ENCODE measurements around the gene H3-3A. TPM values are rescaled to one million over a fixed set of nuclear protein-coding genes. Genes with fewer than 3 reads are reported as not detected.

H3-3A gene
- total RNA-seq, 2 experiments from 2014 or later, result 342 to 363 TPM

DNA sequence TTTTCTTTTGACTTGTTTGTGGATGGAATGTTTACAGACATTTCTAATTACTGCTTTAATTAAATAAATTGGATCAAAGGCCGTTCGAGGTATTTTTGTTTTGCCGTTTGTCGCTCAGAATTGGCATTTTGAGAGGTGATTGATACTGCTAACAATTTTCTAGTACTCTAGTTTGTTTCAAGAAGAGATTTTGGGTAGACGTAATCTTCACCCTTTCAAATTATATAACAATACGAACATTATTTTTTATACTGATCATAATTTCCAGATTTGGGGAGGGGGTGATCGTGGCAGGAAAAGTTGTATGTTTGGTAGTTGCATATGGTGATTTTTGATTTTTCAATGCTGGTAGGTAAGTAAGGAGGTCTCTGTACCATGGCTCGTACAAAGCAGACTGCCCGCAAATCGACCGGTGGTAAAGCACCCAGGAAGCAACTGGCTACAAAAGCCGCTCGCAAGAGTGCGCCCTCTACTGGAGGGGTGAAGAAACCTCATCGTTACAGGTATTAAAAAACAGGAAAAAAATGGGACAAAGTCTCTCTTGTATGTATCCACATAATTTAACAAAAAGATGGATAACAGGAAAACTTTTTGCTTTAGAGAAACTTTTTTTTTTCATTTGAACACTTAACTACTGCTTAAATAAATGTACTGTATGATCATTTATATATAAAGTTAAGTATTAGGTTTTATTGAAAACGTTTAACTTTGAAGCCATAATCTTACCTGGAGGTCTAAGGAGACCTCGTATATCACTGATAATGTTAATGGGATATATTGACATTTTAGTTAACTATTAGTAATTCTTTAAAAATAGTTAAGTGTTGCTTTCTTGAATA, 1.7 kb downstream of the H3-3A start:
- Mint-ChIP-seq H3K4me1 (peaks cover 58% of the 10 kb centered on the region), H3K36me3 (peaks cover 49% of the 10 kb centered on the region)
- DNase-seq, result no peak

DNA sequence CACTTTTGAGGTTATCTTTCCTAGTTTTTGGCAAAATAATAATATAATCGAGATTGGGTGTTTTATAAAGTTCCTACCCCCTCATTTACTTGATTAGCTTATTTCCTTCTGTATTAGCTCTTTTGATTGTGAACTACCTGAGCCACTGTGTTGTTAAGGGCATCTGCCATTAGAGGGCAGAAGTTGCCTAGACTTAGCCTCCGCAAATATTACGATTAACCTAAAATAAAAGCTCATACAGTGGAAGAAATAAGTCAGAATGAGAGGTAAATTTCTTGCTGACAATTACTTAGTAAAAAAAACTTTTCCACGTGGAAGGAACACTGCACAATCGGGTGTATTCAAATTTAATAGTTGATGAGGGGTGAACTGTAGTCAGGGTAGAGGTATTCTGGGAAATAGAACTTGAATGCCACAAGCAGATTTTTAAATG, 2.3 kb downstream of the H3-3A start:
- DNase-seq, result peak; percentile 38
- H3K4me1 Mint-ChIP-seq, result peaks cover 63% of the 10 kb centered on the region
- H3K4me3 Mint-ChIP-seq, result peak overlapping the region; percentile 85
- peak overlapping the region; percentile 80 for H3K27ac Mint-ChIP-seq
- H3K27me3 Mint-ChIP-seq, result no peaks in the 10 kb centered on the region
- H3K36me3 Mint-ChIP-seq, result peaks cover 46% of the 10 kb centered on the region
- no peaks in the 10 kb centered on the region for H3K9me3 Mint-ChIP-seq

More for the DNA sequence above, 1.7 kb downstream of the H3-3A start:
- Mint-ChIP-seq H3K4me3 (peak overlapping the region; percentile 100), H3K9me3 (no peaks in the 10 kb centered on the region), H3K27me3 (no peaks in the 10 kb centered on the region), H3K27ac (peak overlapping the region; percentile 100)

DNA sequence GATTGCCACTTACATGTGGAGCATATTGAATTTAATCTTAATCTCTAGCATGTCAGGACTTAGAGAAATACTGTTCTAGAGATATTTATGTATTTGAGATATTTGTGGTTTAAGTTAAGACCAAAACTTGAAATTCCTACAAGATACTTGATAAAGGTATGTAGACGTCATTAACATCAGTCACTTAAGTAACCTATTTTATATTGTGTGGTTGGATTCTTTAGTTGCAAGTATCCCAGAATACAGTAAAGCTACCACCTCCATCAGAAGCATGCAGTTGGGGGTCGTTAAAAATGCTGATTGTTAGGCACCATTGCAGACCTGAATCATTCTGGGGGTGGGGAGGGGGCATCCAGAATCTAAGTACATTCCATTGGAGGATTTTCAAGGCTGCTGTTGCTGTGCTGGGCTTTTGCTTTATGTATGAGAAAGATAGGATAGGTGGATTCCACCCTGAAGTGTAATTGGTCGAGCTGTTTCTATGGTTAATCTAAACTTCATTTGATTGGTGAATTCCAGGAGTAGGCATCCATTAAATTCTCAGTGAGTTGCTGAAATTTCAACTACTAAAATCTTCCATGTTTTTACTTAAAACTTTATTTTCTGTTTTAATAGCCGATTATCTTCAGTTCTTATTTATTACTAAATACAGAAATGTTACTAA, 4.0 kb downstream of the H3-3A start:
- DNase-seq, result no peak
- Mint-ChIP-seq H3K4me3 (peak overlapping the region; percentile 85), H3K4me1 (peaks cover 59% of the 10 kb centered on the region), H3K27me3 (no peaks in the 10 kb centered on the region), H3K27ac (no peak overlapping the region), H3K36me3 (peaks cover 59% of the 10 kb centered on the region), H3K9me3 (no peaks in the 10 kb centered on the region)

DNA sequence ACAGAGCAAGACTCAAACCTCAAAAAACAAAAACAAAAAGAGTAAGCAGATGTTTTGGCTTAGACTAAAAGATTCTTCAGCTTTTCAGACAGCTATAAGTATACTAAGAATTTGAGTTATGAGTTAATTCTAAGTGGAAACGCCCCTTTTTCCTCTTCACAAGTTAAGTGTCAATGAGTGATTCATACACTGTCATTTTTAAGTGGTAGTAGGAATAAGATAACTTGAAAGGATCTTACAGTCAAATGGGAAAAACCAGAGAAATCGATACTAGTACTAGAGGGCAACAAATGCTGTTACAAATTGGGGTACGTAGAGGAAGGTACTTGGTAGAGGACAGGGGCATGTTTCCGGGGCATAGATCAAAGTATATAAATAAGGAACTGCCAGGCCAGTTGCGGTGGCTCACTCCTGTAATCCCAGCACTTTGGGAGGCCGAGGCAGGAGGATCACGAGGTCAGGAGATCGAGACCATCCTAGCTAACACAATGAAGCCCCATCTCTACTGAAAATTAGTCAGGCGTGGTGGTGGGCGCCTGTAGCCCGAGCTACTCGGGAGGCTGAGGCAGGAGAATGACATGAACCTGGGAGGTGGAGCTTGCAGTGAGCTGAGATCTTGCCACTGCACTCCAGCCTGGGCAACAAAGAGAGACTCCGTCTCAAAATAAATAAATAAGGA, 7.4 kb downstream of the H3-3A start:
- no peak for DNase-seq

GRCh38 chr1:226072347-226072746, 9.8 kb downstream of the H3-3A start:
- no peaks in the 10 kb centered on the region for H3K27me3 Mint-ChIP-seq
- peaks cover 33% of the 10 kb centered on the region for H3K36me3 Mint-ChIP-seq
- peak overlapping the region; percentile 34 for H3K27ac Mint-ChIP-seq

More for the DNA sequence above, 7.4 kb downstream of the H3-3A start:
- Mint-ChIP-seq H3K27me3 (no peaks in the 10 kb centered on the region), H3K4me3 (peak overlapping the region; percentile 11), H3K9me3 (no peaks in the 10 kb centered on the region), H3K27ac (peak overlapping the region; percentile 80), H3K36me3 (peaks cover 50% of the 10 kb centered on the region), H3K4me1 (peaks cover 62% of the 10 kb centered on the region)

GRCh38 chr1:226073184-226073950, 10.9 kb downstream of the H3-3A start:
- Mint-ChIP-seq H3K27me3 (no peaks in the 10 kb centered on the region), H3K27ac (peak overlapping the region; percentile 14), H3K9me3 (no peaks in the 10 kb centered on the region), H3K4me3 (no peak overlapping the region), H3K36me3 (peaks cover 27% of the 10 kb centered on the region), H3K4me1 (peaks cover 31% of the 10 kb centered on the region)
- no peak for DNase-seq

More at GRCh38 chr1:226072347-226072746, 9.8 kb downstream of the H3-3A start:
- no peak overlapping the region for H3K4me3 Mint-ChIP-seq
- no peak for DNase-seq
- H3K9me3 Mint-ChIP-seq, result no peaks in the 10 kb centered on the region
- peaks cover 41% of the 10 kb centered on the region for H3K4me1 Mint-ChIP-seq

DNA sequence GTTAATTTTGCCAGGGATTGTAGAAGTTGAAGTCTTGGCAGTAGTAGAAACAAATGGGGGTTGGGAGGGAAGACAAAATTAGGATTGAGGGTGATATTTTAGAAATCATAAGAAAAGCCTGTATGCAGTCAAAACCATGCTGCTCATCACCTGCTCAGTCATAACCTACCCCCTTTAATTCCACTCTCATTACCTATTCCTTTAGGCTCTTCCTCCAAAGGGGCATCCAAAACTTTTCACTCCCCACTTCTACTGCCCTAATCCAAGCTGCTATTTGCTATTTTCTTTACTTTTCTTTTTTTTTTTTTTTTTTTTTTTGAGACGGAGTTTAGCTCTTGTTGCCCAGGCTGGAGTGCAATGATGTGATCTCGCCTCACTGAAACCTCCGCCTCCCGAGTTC, 11.5 kb downstream of the H3-3A start:
- Mint-ChIP-seq H3K36me3 (peaks cover 20% of the 10 kb centered on the region), H3K27me3 (no peaks in the 10 kb centered on the region), H3K4me3 (no peak overlapping the region), H3K4me1 (peaks cover 24% of the 10 kb centered on the region), H3K27ac (peak overlapping the region; percentile 14), H3K9me3 (no peaks in the 10 kb centered on the region)
- no peak for DNase-seq

DNA sequence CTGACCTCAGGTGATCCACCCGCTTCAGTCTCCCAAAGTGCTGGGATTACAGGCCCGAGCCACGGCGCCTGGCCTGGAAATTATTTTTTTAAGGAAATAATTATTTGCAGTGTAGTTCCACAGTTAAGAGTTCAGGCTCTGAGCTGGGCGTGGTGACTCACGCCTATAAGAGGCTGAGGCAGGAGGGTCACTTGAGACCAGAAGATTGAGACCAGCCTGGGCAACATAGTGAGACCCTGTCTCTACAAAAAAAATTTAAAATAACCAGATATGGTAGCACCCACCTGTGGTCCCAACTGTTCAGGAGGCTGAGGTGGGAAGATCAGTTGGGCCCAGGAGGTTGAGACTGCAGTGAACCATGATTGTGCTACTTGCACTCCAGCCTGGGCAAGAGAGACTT, 13.9 kb downstream of the H3-3A start:
- Mint-ChIP-seq H3K4me1 (peaks cover 9% of the 10 kb centered on the region), H3K27me3 (peaks cover 5% of the 10 kb centered on the region), H3K4me3 (no peak overlapping the region), H3K9me3 (no peaks in the 10 kb centered on the region), H3K36me3 (peaks cover 6% of the 10 kb centered on the region), H3K27ac (no peak overlapping the region)
- DNase-seq, result no peak

DNA sequence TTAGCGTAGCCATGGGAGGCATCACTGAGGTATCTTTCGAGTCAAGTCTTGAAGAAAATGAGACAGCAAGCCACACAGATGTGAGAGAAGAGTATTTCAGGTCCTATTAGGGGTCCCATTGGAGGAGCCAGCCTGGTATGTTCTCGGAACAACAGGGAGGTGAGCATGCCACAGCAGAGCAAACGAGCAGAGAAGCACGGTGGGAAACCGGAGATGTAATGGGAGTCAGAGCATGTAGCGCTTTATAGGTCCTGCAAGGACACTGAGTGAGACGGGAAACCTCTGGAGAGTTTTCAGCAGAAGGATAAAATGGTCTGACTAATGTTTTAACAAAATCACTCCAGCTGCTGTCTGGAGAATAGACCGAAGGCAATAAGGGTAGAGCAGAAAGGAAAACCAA, 15.9 kb downstream of the H3-3A start:
- H3K4me3 Mint-ChIP-seq, result no peak overlapping the region
- peaks cover 5% of the 10 kb centered on the region for H3K36me3 Mint-ChIP-seq
- H3K9me3 Mint-ChIP-seq, result no peaks in the 10 kb centered on the region
- H3K27me3 Mint-ChIP-seq, result peaks cover 5% of the 10 kb centered on the region
- peaks cover 14% of the 10 kb centered on the region for H3K4me1 Mint-ChIP-seq
- H3K27ac Mint-ChIP-seq, result no peak overlapping the region
- no peak for DNase-seq

DNA sequence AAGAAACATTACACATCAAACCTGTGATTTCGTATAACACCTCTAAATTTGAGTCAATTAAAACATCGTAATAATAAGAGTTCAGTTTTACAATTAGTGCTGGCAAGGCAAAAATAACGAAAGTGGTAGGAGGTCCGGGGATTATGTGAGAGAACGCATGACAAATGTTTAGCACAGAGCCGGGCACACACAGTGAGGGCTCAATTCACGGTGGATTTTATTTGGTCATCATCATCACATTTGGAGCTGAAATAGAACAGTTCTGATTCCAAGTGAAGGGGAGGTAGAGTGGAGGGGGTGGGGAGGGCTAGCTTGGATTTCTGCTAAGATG, 20.0 kb downstream of the H3-3A start:
- Mint-ChIP-seq H3K9me3 (no peaks in the 10 kb centered on the region), H3K36me3 (no peaks in the 10 kb centered on the region), H3K27me3 (peaks cover 5% of the 10 kb centered on the region), H3K4me3 (peak overlapping the region; percentile 88), H3K27ac (no peak overlapping the region), H3K4me1 (peaks cover 8% of the 10 kb centered on the region)
- no peak for DNase-seq

DNA sequence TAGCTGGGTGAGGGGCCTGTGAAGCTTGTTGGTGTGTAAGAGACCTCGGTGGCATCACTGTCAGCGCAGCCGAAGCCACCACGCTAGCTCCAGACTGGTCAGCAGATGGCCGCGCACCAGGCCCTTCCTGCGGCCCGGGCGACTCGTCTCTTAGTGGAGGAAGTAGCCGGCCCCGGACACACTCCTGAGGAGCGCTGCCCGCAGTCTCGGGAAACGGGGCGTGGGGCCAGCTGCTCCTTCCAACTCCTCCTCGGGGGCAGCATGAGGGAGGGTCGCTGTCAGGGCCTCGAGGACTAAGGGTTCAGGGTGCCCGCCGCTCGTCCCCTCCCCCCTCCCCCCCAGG, 20.4 kb downstream of the H3-3A start:
- H3K4me1 Mint-ChIP-seq, result peaks cover 8% of the 10 kb centered on the region
- no peaks in the 10 kb centered on the region for H3K36me3 Mint-ChIP-seq
- H3K27me3 Mint-ChIP-seq, result peaks cover 5% of the 10 kb centered on the region
- no peaks in the 10 kb centered on the region for H3K9me3 Mint-ChIP-seq
- H3K27ac Mint-ChIP-seq, result no peak overlapping the region
- no peak for DNase-seq
- peak overlapping the region; percentile 88 for H3K4me3 Mint-ChIP-seq

DNA sequence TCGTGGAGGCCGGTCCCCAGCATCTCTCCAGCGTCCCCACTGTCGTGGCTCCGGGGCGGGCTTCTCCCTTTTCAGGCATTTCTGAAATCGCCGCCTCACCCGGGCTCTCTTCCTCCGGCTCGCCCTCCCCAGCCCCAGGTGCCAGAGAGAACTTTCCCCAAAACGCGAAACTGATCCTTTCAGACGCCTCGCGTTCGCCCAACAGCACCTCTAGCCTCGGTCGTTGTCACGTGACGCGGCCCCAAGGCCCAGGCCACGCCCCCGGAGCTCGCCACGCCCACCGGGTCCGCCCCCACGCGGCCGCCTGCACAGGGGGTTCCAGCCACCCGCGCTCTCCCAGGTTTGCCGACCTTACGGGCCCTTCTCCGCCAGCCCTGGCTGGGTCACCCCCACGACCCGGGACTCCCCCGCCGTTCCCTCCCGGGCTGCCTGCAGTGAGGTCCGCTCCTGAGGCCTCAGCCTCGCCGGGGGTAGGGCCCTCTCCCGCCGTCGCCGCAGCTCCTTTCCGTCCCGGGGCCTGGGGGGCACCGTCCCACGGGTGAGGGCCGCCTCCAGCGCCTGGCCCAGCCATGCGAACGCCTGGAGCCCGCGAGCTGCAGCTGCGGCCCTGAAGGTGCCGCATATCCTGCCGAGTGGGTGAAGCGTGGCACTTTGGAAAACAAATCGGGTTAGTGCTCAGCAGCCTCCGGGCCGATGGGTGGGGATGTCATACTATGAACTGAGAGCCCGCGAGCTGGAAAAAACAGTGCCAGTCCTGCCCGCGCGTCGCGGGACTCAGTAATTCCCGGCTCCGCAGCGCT, 21.0 kb downstream of the H3-3A start:
- Mint-ChIP-seq H3K4me1 (peaks cover 8% of the 10 kb centered on the region), H3K4me3 (peak overlapping the region; percentile 88), H3K9me3 (no peaks in the 10 kb centered on the region), H3K36me3 (no peaks in the 10 kb centered on the region), H3K27me3 (peaks cover 5% of the 10 kb centered on the region), H3K27ac (peak overlapping the region; percentile 87)
- DNase-seq, result peak; percentile 94

GRCh38 chr1:226085675-226086285, 23.3 kb downstream of the H3-3A start:
- H3K36me3 Mint-ChIP-seq, result no peaks in the 10 kb centered on the region
- no peak overlapping the region for H3K4me3 Mint-ChIP-seq
- no peaks in the 10 kb centered on the region for H3K9me3 Mint-ChIP-seq

GRCh38 chr1:226086776-226087175, 24.3 kb downstream of the H3-3A start:
- H3K27me3 Mint-ChIP-seq, result no peaks in the 10 kb centered on the region
- no peaks in the 10 kb centered on the region for H3K36me3 Mint-ChIP-seq
- no peak for DNase-seq
- no peaks in the 10 kb centered on the region for H3K9me3 Mint-ChIP-seq
- peaks cover 8% of the 10 kb centered on the region for H3K4me1 Mint-ChIP-seq
- no peak overlapping the region for H3K4me3 Mint-ChIP-seq
- no peak overlapping the region for H3K27ac Mint-ChIP-seq

More at GRCh38 chr1:226085675-226086285, 23.3 kb downstream of the H3-3A start:
- no peak for DNase-seq
- no peak overlapping the region for H3K27ac Mint-ChIP-seq
- H3K27me3 Mint-ChIP-seq, result peaks cover 3% of the 10 kb centered on the region
- H3K4me1 Mint-ChIP-seq, result peaks cover 8% of the 10 kb centered on the region
